Lower leg skin (tissue), 4 donors: Measurements from ENCODE around the gene TLE4. TPM values are rescaled to one million over a fixed set of nuclear protein-coding genes. Genes with fewer than 3 reads are reported as not detected.

ENCODE experiments used
- DNase-seq, 2 donors: peaks; one replicate each; pipeline ENCODE4 v3.0.0-alpha.2; 2019; ENCODE audit warnings: low spot score in 2 of 2
- H3K4me3 ChIP-seq: fragments of 200-600 bp; sonication (generic); 2 replicates; pipeline ENCODE4 v1.5.1; 2017; ENCODE audit warnings: mild to moderate bottlenecking, low read depth; ENCODE audit not compliant: poor library complexity, severe bottlenecking
- CTCF ChIP-seq, 3 donors: fragments of 450-650 bp; IDR thresholded peaks; one replicate each; pipeline ENCODE4 v1.5.1; 2016; ENCODE audit warnings: antibody characterized with exemption in 3 of 3, mild to moderate bottlenecking in 3 of 3, moderate library complexity in 2 of 3
- POLR2A ChIP-seq, 2 donors: fragments of 450-650 bp; IDR thresholded peaks; one replicate each; pipeline ENCODE4 v1.6.1; 2016 to 2017; ENCODE audit warnings: antibody characterized with exemption in 2 of 2, mild to moderate bottlenecking in 1 of 2, moderate library complexity in 1 of 2
- WGBS, 2 donors: methylation state at CpG; one replicate each; pipeline ENCODE4 v1.1.5; 2018; 5-methylcytosine and 5-hydroxymethylcytosine counted together
- intact Hi-C: fragments of 100-400 bp; cut with DNase I; formaldehyde crosslinking; loops from one replicate; pipeline ENCODE4 v1.15.0; 2023; ENCODE audit warnings: low total_unique reads
- total RNA-seq, 4 donors: library from RNA; depleted of rRNA; stranded (reverse); fragments of >200 nt; gene quantifications; one replicate each; pipeline ENCODE4 v1.1.0, GENCODE V29; 2016

Gene TLE4
- total RNA-seq, 4 donors from 2014 or later, result 46.8 to 97.9 (median 54.1) TPM

- intact Hi-C loops, result no loop called here
- DNase-seq, result no peak
- TF ChIP-seq CTCF (IDR thresholded peaks at IDR 0.05), result no peak
- TF ChIP-seq POLR2A (IDR thresholded peaks at IDR 0.05), result no peak
- 82 to 88% methylated on average over 2 of the region's 2 CpGs for WGBS, 2 donors
- no peak overlapping the region for H3K4me3 ChIP-seq
These were observed 12.9 kb downstream of the TLE4 start for GRCh38 chr9:79584655-79584982.

- DNase-seq, result no peak
- no peak overlapping the region for H3K4me3 ChIP-seq
- intact Hi-C loops, result no loop called here
- TF ChIP-seq CTCF (IDR thresholded peaks at IDR 0.05) (no peak), POLR2A (IDR thresholded peaks at IDR 0.05) (no peak)
- WGBS, 2 donors, result 89 to 92% methylated on average over 3 of the region's 3 CpGs
These were observed 16.9 kb downstream of the TLE4 start for GRCh38 chr9:79588488-79589223.

GRCh38 chr9:79591458-79591857 lies 19.7 kb downstream of the TLE4 start:
- 70 to 78% methylated on average over 2 of the region's 2 CpGs for WGBS, 2 donors
- intact Hi-C loops, result no loop called here

GRCh38 chr9:79592726-79593493 lies 21.1 kb downstream of the TLE4 start:
- no peak for DNase-seq
- 63 to 66% methylated on average over 4 of the region's 4 CpGs for WGBS, 2 donors
- H3K4me3 ChIP-seq, result no peak overlapping the region
- TF ChIP-seq CTCF (IDR thresholded peaks at IDR 0.05), result no peak
- TF ChIP-seq POLR2A (IDR thresholded peaks at IDR 0.05), result no peak
- intact Hi-C loops, result no loop called here

More at GRCh38 chr9:79591458-79591857, 19.7 kb downstream of the TLE4 start:
- DNase-seq, result no peak
- TF ChIP-seq POLR2A (IDR thresholded peaks at IDR 0.05), result no peak
- no peak for TF ChIP-seq CTCF (IDR thresholded peaks at IDR 0.05)
- no peak overlapping the region for H3K4me3 ChIP-seq

GRCh38 chr9:79598562-79599345 lies 27.0 kb downstream of the TLE4 start:
- H3K4me3 ChIP-seq, result no peak overlapping the region
- 76 to 83% methylated on average over 4 of the region's 4 CpGs for whole genome bisulfite sequencing, 2 donors
- intact Hi-C loops, result no loop called here
- DNase-seq, result no peak
- TF ChIP-seq POLR2A (IDR thresholded peaks at IDR 0.05) (no peak), CTCF (IDR thresholded peaks at IDR 0.05) (no peak)
